Epithelial cell of esophagus (primary cell): Measurements from ENCODE around the gene RELT.

Experiments used
- DNase-seq: peaks from one replicate; pipeline ENCODE4 v3.0.0; 2010; ENCODE audit warnings: low read depth
- H3K4me3 ChIP-seq: 2 replicates; pipeline ENCODE4 v1.5.1; 2011; ENCODE audit warnings: mild to moderate bottlenecking, low read length, control low read depth
- CTCF ChIP-seq: IDR thresholded peaks from 2 replicates; pipeline ENCODE4 v1.5.1; 2011; ENCODE audit warnings: low read depth, mild to moderate bottlenecking, low read length, control low read depth, inconsistent platforms; ENCODE audit not compliant: insufficient read depth; ENCODE audit errors: missing control alignments

Gene RELT

GRCh38 chr11:73333640-73334383 lies 42.4 kb upstream of the RELT start:
- TF ChIP-seq CTCF, result no peak
- no peak overlapping the region for H3K4me3 ChIP-seq
- DNase-seq, result no peak

- DNase-seq, result peak; percentile 56
- no peak for TF ChIP-seq CTCF
- no peak overlapping the region for H3K4me3 ChIP-seq
Measured at GRCh38 chr11:73334384-73335203, 41.6 kb upstream of the RELT start.

GRCh38 chr11:73335204-73335923 lies 40.8 kb upstream of the RELT start:
- TF ChIP-seq CTCF, result peak; percentile 98
- H3K4me3 ChIP-seq, result no peak overlapping the region
- DNase-seq, result peak; percentile 70

- DNase-seq, result no peak
- no peak overlapping the region for H3K4me3 ChIP-seq
- no peak for TF ChIP-seq CTCF
Measured at GRCh38 chr11:73337846-73338245, 38.4 kb upstream of the RELT start.

GRCh38 chr11:73338279-73338678 lies 37.9 kb upstream of the RELT start:
- DNase-seq, result no peak
- no peak for TF ChIP-seq CTCF
- H3K4me3 ChIP-seq, result no peak overlapping the region

GRCh38 chr11:73340164-73340563 lies 36.0 kb upstream of the RELT start:
- no peak overlapping the region for H3K4me3 ChIP-seq
- DNase-seq, result no peak
- TF ChIP-seq CTCF, result no peak
